ENCODE results near the gene ATP8B4. TPM values are rescaled to one million over a fixed set of nuclear protein-coding genes. Genes with fewer than 3 reads are reported as not detected.

ATP8B4 gene
- total and polyA plus RNA-seq, 2 donors (not counting 1 experiment from before 2014, with no cell fraction given) = 0.42 TPM; not detected in 1

DNA sequence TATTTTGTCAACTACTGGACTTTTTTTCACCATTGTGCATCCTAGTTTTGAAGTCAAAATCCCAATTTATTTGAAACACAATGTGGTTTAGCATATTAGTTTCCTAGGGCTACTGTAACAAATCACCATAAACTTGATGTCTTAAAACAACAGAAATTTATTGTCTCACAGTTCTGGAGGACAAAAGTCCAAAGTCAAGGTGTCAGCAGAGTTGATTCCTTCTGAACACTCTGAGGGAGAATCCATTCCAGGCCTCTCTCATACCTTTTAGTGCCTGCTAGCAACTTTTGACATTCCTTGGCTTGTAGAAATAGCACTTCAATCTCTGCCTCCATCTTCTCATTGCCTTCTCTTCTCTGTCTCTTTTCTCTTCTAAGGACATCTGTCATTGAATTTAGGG, 48.1 kb upstream of the ATP8B4 start:
- no peak for ATAC-seq (ENCODE audit: low read depth)

DNA sequence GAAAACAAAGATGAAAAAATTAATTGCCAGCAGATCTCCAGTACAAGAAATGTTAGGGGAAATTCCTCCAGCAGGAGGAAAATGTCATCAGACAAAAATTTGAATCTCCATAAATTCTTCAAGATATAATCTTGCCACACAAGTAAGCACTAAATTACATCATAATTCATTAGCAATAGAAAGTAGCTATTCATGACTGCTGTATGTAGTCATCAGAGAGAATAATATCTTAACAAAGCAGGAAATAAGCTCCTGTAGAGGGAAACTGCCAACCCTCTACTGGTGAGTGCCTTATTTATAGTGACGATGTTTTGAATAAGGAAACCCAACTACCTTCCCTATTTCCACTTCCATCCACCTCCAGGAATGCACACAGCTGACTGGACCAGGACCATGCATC, 47.2 kb upstream of the ATP8B4 start:
- Mint-ChIP-seq H3K27ac (no peak overlapping the region), H3K27me3 (peaks cover 22% of the 10 kb centered on the region), H3K4me1 (peaks cover 3% of the 10 kb centered on the region), H3K9me3 (ENCODE audit: insufficient read depth) (no peaks in the 10 kb centered on the region), H3K4me3 (no peak overlapping the region)
- H3K27me3 ChIP-seq (replicated peaks in 1 of 4; ENCODE audit: control extremely low read depth in 1 of 4, control insufficient read depth in 3 of 4, insufficient read depth in 4 of 4, low read length in 3 of 4) = peaks cover 0 to 5% (median 0%) of the 10 kb centered on the region in 4 experiments
- DNase-seq = no peak
- no peak overlapping the region for H3K4me3 ChIP-seq (ENCODE audit: control extremely low read depth in 1 of 5, extremely low read depth in 1 of 5, insufficient read depth in 1 of 5, low read depth in 2 of 5, low read length in 4 of 5)
- H3K4me1 ChIP-seq (ENCODE audit: control insufficient read depth in 2 of 2, insufficient read depth in 2 of 2, low read length in 2 of 2) = peaks cover 0 to 7% of the 10 kb centered on the region in 2 donors
- no peaks in the 10 kb centered on the region for H3K9me3 ChIP-seq (ENCODE audit: control extremely low read depth in 1 of 3, control insufficient read depth in 2 of 3, insufficient read depth in 1 of 3, low read length in 2 of 3)
- H3K36me3 ChIP-seq (replicated peaks in 1 of 2; ENCODE audit: control extremely low read depth in 1 of 2, control insufficient read depth in 1 of 2, extremely low read depth in 1 of 2, insufficient read depth in 2 of 2, low read length in 1 of 2) = no peaks in the 10 kb centered on the region
- no peak overlapping the region for H2AFZ ChIP-seq (ENCODE audit: insufficient read depth, low read depth, low read length, poor library complexity, severe bottlenecking)
- no peak overlapping the region for H3K9ac ChIP-seq (ENCODE audit: low read length)
- ChIA-PET CTCF (no interaction called here), POLR2A (no interaction called here)
- no peaks in the 10 kb centered on the region for H4K20me1 ChIP-seq (ENCODE audit: control insufficient read depth, insufficient read depth, low read length, poor library complexity, severe bottlenecking)
- no peak overlapping the region for H3K27ac ChIP-seq (ENCODE audit: low read length in 2 of 2)
- no CpG with 5 or more reads among the region's 1 CpG for WGBS (ENCODE audit: insufficient coverage)
- intact Hi-C loops (cut with micrococcal nuclease) = no loop called here
- no peak for TF ChIP-seq EZH2 (IDR thresholded peaks at IDR 0.05; ENCODE audit: borderline replicate concordance, insufficient read depth, low read depth, low read length, poor library complexity, severe bottlenecking)
- TF ChIP-seq, protein P1, sequence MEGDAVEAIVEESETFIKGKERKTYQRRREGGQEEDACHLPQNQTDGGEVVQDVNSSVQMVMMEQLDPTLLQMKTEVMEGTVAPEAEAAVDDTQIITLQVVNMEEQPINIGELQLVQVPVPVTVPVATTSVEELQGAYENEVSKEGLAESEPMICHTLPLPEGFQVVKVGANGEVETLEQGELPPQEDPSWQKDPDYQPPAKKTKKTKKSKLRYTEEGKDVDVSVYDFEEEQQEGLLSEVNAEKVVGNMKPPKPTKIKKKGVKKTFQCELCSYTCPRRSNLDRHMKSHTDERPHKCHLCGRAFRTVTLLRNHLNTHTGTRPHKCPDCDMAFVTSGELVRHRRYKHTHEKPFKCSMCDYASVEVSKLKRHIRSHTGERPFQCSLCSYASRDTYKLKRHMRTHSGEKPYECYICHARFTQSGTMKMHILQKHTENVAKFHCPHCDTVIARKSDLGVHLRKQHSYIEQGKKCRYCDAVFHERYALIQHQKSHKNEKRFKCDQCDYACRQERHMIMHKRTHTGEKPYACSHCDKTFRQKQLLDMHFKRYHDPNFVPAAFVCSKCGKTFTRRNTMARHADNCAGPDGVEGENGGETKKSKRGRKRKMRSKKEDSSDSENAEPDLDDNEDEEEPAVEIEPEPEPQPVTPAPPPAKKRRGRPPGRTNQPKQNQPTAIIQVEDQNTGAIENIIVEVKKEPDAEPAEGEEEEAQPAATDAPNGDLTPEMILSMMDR (IDR thresholded peaks at IDR 0.05) = no peak
- H3K79me2 ChIP-seq (ENCODE audit: control insufficient read depth, insufficient read depth, low read length) = no peaks in the 10 kb centered on the region
- no peak overlapping the region for H3K4me2 ChIP-seq (replicated peaks; ENCODE audit: low read depth, low read length, poor library complexity, severe bottlenecking)
- ATAC-seq (ENCODE audit: low read depth) = no peak

More for the DNA sequence above, 48.1 kb upstream of the ATP8B4 start:
- no peak overlapping the region for H3K4me3 ChIP-seq (ENCODE audit: control extremely low read depth in 1 of 5, extremely low read depth in 1 of 5, insufficient read depth in 1 of 5, low read depth in 2 of 5, low read length in 4 of 5)
- Mint-ChIP-seq H3K9me3 (ENCODE audit: insufficient read depth) (peaks cover 2% of the 10 kb centered on the region), H3K27ac (no peak overlapping the region), H3K27me3 (peaks cover 22% of the 10 kb centered on the region), H3K4me3 (no peak overlapping the region), H3K4me1 (peaks cover 3% of the 10 kb centered on the region)
- peaks cover 0 to 2% (median 0%) of the 10 kb centered on the region in 3 donors for H3K9me3 ChIP-seq (ENCODE audit: control extremely low read depth in 1 of 3, control insufficient read depth in 2 of 3, insufficient read depth in 1 of 3, low read length in 2 of 3)
- ChIA-PET POLR2A (no interaction called here), CTCF (no interaction called here)
- TF ChIP-seq, protein P1 (IDR thresholded peaks at IDR 0.05) = no peak
- no peak for TF ChIP-seq EZH2 (IDR thresholded peaks at IDR 0.05; ENCODE audit: borderline replicate concordance, insufficient read depth, low read depth, low read length, poor library complexity, severe bottlenecking)
- H3K79me2 ChIP-seq (ENCODE audit: control insufficient read depth, insufficient read depth, low read length) = no peaks in the 10 kb centered on the region
- no peak overlapping the region for H2AFZ ChIP-seq (ENCODE audit: insufficient read depth, low read depth, low read length, poor library complexity, severe bottlenecking)
- H3K27me3 ChIP-seq (replicated peaks in 1 of 4; ENCODE audit: control extremely low read depth in 1 of 4, control insufficient read depth in 3 of 4, insufficient read depth in 4 of 4, low read length in 3 of 4) = peaks cover 0 to 5% (median 0%) of the 10 kb centered on the region in 4 experiments
- no peaks in the 10 kb centered on the region for H4K20me1 ChIP-seq (ENCODE audit: control insufficient read depth, insufficient read depth, low read length, poor library complexity, severe bottlenecking)
- H3K36me3 ChIP-seq (replicated peaks in 1 of 2; ENCODE audit: control extremely low read depth in 1 of 2, control insufficient read depth in 1 of 2, extremely low read depth in 1 of 2, insufficient read depth in 2 of 2, low read length in 1 of 2) = no peaks in the 10 kb centered on the region
- H3K4me2 ChIP-seq (replicated peaks; ENCODE audit: low read depth, low read length, poor library complexity, severe bottlenecking) = no peak overlapping the region
- intact Hi-C loops (cut with micrococcal nuclease) = no loop called here
- H3K27ac ChIP-seq (ENCODE audit: low read length in 2 of 2) = no peak overlapping the region
- H3K4me1 ChIP-seq (ENCODE audit: control insufficient read depth in 2 of 2, insufficient read depth in 2 of 2, low read length in 2 of 2) = peaks cover 0 to 7% of the 10 kb centered on the region in 2 donors
- no peak overlapping the region for H3K9ac ChIP-seq (ENCODE audit: low read length)
- DNase-seq = no peak

Measured in B cell (primary cell).